Measurements from ENCODE around the gene PACRG.

- TF ChIP-seq, protein P1, sequence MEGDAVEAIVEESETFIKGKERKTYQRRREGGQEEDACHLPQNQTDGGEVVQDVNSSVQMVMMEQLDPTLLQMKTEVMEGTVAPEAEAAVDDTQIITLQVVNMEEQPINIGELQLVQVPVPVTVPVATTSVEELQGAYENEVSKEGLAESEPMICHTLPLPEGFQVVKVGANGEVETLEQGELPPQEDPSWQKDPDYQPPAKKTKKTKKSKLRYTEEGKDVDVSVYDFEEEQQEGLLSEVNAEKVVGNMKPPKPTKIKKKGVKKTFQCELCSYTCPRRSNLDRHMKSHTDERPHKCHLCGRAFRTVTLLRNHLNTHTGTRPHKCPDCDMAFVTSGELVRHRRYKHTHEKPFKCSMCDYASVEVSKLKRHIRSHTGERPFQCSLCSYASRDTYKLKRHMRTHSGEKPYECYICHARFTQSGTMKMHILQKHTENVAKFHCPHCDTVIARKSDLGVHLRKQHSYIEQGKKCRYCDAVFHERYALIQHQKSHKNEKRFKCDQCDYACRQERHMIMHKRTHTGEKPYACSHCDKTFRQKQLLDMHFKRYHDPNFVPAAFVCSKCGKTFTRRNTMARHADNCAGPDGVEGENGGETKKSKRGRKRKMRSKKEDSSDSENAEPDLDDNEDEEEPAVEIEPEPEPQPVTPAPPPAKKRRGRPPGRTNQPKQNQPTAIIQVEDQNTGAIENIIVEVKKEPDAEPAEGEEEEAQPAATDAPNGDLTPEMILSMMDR (IDR thresholded peaks at IDR 0.05), result no peak
- no peak for TF ChIP-seq POLR2A (IDR thresholded peaks at IDR 0.05)
These were observed 18.8 kb upstream of the PACRG start for GRCh38 chr6:162708971-162709370.
